Measurements from ENCODE around the gene LHFPL3. TPM values are rescaled to one million over a fixed set of nuclear protein-coding genes. Genes with fewer than 3 reads are reported as not detected.

LHFPL3 gene
- total and polyA plus RNA-seq, 9 of the 15 experiments (the other 6 are each of a cell fraction or from before 2014, with no cell fraction given): 0.21 to 0.52 TPM; not detected in 7

DNA sequence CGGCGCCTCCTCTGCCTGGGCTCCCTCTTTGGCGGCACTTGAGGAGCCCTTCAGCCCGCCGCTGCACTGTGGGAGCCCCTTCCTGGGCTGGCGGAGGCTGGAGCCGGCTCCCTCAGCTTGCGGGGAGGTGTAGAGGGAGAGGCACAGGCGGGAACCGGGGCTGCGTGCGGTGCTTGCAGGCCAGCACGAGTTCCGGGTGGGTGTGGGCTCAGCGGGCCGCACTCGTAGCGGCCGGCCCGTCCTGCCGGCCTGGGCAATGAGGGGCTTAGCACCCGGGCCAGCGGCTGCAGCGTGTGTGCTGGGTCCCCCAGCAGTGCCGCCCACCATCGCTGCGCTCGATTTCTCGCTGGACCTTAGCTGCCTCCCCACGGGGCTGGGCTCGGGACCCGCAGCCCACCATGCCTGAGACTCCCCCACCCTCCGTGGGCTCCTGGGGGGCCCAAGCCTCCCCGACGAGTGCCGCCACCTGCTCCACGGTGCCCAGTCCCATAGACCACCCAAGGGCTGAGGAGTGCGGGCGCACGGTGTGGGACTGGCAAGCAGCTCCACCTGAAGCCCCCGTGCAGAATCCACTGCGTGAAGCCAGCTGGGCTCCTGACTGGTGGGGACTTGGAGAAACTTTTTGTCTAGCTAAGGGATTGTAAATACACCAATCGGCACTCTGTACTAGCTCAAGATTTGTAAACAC lies 611.8 kb downstream of the LHFPL3 start:
- BruUV-seq (replicated peaks): no TSS peak
- ATAC-seq (no peak), FAIRE-seq (no peak), DNase-seq (ENCODE audit: extremely low read depth in 1 of 4, low spot score in 3 of 4) (no peak)
- Histone ChIP-seq H3K27ac (ENCODE audit: extremely low read depth, low read depth, low read length) (no peak overlapping the region), H4K20me1 (replicated peaks; ENCODE audit: control insufficient read depth, insufficient read depth, low read length) (no peaks in the 10 kb centered on the region), H3K27me3 (ENCODE audit: control insufficient read depth in 2 of 2, insufficient read depth in 2 of 2, low read length in 2 of 2) (peaks cover 5 to 15% of the 10 kb centered on the region in 2 experiments; a peak in 3 of 5 replicates), H3K36me3 (ENCODE audit: control insufficient read depth, insufficient read depth, low read length) (no peaks in the 10 kb centered on the region), H3K4me3 (no peak overlapping the region), H3K9ac (ENCODE audit: insufficient read depth in 1 of 2, low read depth in 2 of 2, low read length in 2 of 2) (no peak overlapping the region), H2AFZ (ENCODE audit: low read depth, low read length) (no peak overlapping the region), H3K79me2 (ENCODE audit: control insufficient read depth, insufficient read depth, low read length) (no peaks in the 10 kb centered on the region), H3K9me1 (ENCODE audit: control insufficient read depth, insufficient read depth, low read length) (peaks cover 3% of the 10 kb centered on the region), H3K4me2 (ENCODE audit: insufficient read depth, low read length) (no peak overlapping the region), H3K4me1 (replicated peaks in 1 of 2; ENCODE audit: control insufficient read depth in 2 of 2, insufficient read depth in 2 of 2, low read length in 2 of 2) (peaks cover 13 to 19% of the 10 kb centered on the region in 2 experiments), H3K9me3 (replicated peaks; ENCODE audit: control insufficient read depth, insufficient read depth, low read depth, low read length) (no peaks in the 10 kb centered on the region)
- TF ChIP-seq, protein P1, sequence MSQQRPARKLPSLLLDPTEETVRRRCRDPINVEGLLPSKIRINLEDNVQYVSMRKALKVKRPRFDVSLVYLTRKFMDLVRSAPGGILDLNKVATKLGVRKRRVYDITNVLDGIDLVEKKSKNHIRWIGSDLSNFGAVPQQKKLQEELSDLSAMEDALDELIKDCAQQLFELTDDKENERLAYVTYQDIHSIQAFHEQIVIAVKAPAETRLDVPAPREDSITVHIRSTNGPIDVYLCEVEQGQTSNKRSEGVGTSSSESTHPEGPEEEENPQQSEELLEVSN (IDR thresholded peaks at IDR 0.05; ENCODE audit: borderline replicate concordance in 1 of 2, extremely low read depth in 1 of 2, insufficient read depth in 1 of 2, insufficient read length in 1 of 2, low read depth in 1 of 2, low read length in 1 of 2, poor library complexity in 1 of 2, severe bottlenecking in 1 of 2): peak in 1 of 2 experiments; percentile 30
- TF ChIP-seq ARHGAP35 (IDR thresholded peaks at IDR 0.05; ENCODE audit: partially characterized antibody): no peak
- in situ Hi-C loops (cut with MboI) (no loop called here), intact Hi-C loops (cut with micrococcal nuclease) (loop anchor here (5.0 kb wide), 1 partner anchor 37 kb away; no protein-coding TSS in a partner anchor)
- CTCF ChIA-PET (ENCODE audit: low intra/inter-chr PET ratio): no interaction called here
- 53% methylated on average over 33 of the region's 43 CpGs for WGBS (ENCODE audit: insufficient coverage, low coverage, missing lambda C conversion rate)
- POLR2A ChIA-PET: interaction anchor here (0.7 to 1.4 kb wide), 4 partner anchors 9 to 129 kb away, joined by 3 to 4 read pairs (median 3); no protein-coding TSS in a partner anchor

Measured in K562 (cell line).